Medulla oblongata (tissue), 1 donor: ENCODE measurements around the gene CST4.
A peak's percentile ranks its signal among the peaks of the same experiment; 100 is the strongest.
"Not testable (repeated sequence)": the region's sequence is repeated elsewhere in the genome, so short reads cannot be mapped to it uniquely, and the experiment has no call there.

Experiments used
- DNase-seq: peaks from one replicate; pipeline ENCODE4 v3.0.0-alpha.2; 2015; ENCODE audit errors: extremely low spot score

The CST4 gene

GRCh38 chr20:23661002-23661429 is 27.8 kb downstream of the CST4 start:
- DNase-seq = no peak

GRCh38 chr20:23659989-23660837 is 28.6 kb downstream of the CST4 start:
- DNase-seq = no peak

- not testable (repeated sequence) for DNase-seq
Measured at GRCh38 chr20:23659610-23659988, 29.2 kb downstream of the CST4 start.

- no peak for DNase-seq
Measured at GRCh38 chr20:23658989-23659609, 29.7 kb downstream of the CST4 start.

- no peak for DNase-seq
Measured at GRCh38 chr20:23658336-23658735, 30.5 kb downstream of the CST4 start.

- no peak for DNase-seq
Measured at GRCh38 chr20:23657202-23657601, 31.6 kb downstream of the CST4 start.

GRCh38 chr20:23656372-23656771 is 32.5 kb downstream of the CST4 start:
- DNase-seq = peak; percentile 51

- DNase-seq = peak; percentile 93
Measured at GRCh38 chr20:23655491-23656211, 33.2 kb downstream of the CST4 start.

- DNase-seq = peak; percentile 52
Measured at GRCh38 chr20:23654717-23655116, 34.1 kb downstream of the CST4 start.

GRCh38 chr20:23654000-23654399 is 34.8 kb downstream of the CST4 start:
- DNase-seq = no peak

- no peak for DNase-seq
Measured at GRCh38 chr20:23653400-23653938, 35.4 kb downstream of the CST4 start.

GRCh38 chr20:23652926-23653325 is 35.9 kb downstream of the CST4 start:
- no peak for DNase-seq

GRCh38 chr20:23652371-23652770 is 36.5 kb downstream of the CST4 start:
- DNase-seq = no peak

- DNase-seq = no peak
Measured at GRCh38 chr20:23651117-23651516, 37.7 kb downstream of the CST4 start.

- DNase-seq = no peak
Measured at GRCh38 chr20:23649830-23650417, 38.9 kb downstream of the CST4 start.

- DNase-seq = no peak
Measured at GRCh38 chr20:23649242-23649641, 39.6 kb downstream of the CST4 start.

- no peak for DNase-seq
Measured at GRCh38 chr20:23647346-23647745, 41.5 kb downstream of the CST4 start.

GRCh38 chr20:23646106-23646873 is 42.5 kb downstream of the CST4 start:
- DNase-seq = no peak

- no peak for DNase-seq
Measured at GRCh38 chr20:23645575-23645974, 43.3 kb downstream of the CST4 start.

- no peak for DNase-seq
Measured at GRCh38 chr20:23644164-23644563, 44.7 kb downstream of the CST4 start.

- peak; percentile 48 for DNase-seq
Measured at GRCh38 chr20:23643659-23644058, 45.2 kb downstream of the CST4 start.
